Panc1 (cell line): ENCODE measurements around the gene TMEM239.

Source experiments
- CTCF ChIP-seq: fragments of 450-650 bp; IDR thresholded peaks from 2 replicates; pipeline ENCODE4 v1.5.1; 2017; ENCODE audit warnings: mild to moderate bottlenecking
- POLR2AphosphoS5 ChIP-seq: IDR thresholded peaks from 2 replicates; pipeline ENCODE4 v1.6.1; 2012; ENCODE audit warnings: mild to moderate bottlenecking, low read depth, low read length, moderate library complexity

GRCh38 chr20:2838847-2839671 lies 22.9 kb downstream of the TMEM239 start:
- TF ChIP-seq CTCF (no peak), POLR2AphosphoS5 (no peak)
